Fibroblast of peridontal ligament (primary cell): Measurements from ENCODE around the gene TEX2.

Experiments used
- DNase-seq: peaks from one replicate; pipeline ENCODE4 v3.0.0-alpha.2; 2010; ENCODE audit errors: extremely low read depth

TEX2 gene, protein sequence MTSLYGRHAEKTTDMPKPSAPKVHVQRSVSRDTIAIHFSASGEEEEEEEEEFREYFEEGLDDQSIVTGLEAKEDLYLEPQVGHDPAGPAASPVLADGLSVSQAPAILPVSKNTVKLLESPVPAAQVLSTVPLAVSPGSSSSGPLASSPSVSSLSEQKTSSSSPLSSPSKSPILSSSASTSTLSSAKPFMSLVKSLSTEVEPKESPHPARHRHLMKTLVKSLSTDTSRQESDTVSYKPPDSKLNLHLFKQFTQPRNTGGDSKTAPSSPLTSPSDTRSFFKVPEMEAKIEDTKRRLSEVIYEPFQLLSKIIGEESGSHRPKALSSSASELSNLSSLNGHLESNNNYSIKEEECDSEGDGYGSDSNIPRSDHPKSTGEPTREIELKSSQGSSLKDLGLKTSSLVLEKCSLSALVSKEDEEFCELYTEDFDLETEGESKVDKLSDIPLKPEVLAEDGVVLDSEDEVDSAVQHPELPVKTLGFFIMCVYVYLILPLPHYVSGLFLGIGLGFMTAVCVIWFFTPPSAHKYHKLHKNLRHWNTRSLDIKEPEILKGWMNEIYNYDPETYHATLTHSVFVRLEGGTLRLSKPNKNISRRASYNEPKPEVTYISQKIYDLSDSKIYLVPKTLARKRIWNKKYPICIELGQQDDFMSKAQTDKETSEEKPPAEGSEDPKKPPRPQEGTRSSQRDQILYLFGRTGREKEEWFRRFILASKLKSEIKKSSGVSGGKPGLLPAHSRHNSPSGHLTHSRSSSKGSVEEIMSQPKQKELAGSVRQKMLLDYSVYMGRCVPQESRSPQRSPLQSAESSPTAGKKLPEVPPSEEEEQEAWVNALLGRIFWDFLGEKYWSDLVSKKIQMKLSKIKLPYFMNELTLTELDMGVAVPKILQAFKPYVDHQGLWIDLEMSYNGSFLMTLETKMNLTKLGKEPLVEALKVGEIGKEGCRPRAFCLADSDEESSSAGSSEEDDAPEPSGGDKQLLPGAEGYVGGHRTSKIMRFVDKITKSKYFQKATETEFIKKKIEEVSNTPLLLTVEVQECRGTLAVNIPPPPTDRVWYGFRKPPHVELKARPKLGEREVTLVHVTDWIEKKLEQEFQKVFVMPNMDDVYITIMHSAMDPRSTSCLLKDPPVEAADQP

DNA sequence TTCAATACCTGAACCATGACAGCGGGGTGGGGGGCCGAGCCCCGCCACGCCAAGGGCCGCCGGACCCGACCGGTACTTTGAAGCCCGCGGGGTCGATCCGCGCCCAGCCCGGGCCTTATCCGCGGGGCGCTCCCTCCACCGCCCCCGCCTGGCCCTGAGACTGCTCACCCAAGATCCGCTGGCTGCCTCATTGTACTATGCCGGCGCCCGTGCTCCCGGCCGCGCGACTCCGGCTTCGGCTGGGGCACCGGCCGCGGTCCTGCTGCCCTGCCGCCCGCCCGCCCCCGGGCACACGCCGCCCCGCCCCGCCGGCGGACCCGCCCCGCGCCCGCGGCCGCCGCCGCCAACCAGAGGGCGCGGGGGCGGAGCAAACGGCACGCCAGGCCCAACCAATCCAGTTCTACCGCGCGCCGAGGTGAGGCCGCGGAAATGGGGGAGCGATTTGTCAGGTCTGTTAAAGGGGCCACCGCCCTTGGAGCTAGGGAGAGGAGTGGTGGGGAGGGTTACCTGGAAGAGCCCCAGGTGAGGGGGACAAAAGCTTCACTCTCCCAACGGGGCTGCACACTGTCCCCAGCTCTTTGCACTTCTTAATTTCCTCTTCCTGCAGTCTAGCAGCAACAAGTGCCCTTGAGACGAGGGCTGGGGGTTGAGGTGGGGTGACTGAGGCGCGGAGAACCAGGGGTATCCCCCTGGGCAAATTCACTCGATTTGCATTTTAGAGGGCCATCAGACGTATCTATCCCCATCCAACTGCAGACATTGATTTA is at the start of gene TEX2:
TSS of gene TEX2 (minus strand) at position 261 of the 767 bp plus-strand sequence. CDS start 49,043 bp downstream, outside the sequence.
- DNase-seq = peak; percentile 76

DNA sequence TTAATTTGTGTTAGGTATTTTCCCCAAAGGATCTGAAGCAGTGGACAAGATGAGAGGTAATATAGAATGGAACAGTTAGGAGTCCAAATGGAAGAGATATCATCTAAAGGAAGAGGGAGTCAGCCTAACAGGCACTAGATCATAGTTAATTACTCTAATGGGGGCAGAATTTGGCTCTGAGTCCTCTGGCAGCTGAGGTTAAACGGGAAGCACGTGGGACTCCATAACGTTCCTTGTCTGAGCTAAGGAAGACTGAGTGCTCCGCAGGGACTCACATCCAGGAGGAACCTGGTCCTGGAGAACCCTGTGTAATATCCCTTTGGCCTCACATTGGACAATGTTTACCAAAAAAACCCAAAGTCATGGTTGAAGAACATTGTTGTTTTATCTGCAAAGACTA is 46.6 kb upstream of the TEX2 start:
- no peak for DNase-seq

DNA sequence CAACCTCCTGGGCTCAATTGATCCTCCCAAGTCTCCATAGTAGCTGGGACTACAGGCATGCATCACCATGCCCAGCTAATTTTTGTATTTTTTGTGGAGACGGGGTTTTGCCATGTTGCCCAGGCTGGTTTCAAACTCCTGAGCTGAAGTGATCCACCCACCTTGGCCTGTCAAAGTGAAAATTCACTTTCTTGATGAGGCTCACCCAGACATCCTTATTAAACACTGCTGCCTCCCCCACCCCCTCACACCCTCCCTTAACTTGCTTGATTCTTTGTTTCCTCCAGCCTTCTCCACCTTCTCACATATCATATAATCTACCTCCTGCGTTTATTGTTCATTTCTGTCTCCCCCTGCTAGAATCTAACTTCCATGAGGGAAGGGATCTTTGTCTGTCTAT is 46.0 kb upstream of the TEX2 start:
- DNase-seq = no peak

DNA sequence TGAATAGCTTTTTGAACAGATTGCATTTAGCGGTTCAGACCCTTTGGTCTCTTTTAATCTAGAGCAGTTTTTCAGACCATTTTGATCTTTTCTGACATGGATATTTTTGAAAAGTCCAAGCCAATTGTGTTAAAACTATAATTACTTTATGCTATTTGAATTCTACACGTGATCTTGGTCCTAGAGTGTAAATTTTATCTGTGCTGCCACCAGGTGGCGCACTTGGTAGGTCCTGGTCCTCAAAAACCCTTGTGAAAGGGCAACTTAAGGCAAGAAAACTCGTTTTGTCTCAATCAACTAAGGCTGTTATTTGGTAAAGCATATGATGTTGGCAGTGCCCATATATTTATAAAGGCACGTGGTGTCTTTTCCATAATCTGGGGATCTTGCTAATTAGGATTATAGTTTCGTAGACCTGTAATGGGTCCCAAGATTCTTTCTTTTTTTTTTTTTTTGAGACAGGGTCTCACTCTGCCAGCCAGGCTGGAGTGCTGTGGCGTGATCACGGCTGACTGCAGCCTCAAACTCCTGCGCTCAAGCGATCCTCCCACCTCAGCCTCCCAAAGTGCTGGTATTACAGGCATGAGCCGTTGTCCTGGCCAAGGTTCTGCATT is 43.9 kb upstream of the TEX2 start:
- DNase-seq = peak; percentile 81

DNA sequence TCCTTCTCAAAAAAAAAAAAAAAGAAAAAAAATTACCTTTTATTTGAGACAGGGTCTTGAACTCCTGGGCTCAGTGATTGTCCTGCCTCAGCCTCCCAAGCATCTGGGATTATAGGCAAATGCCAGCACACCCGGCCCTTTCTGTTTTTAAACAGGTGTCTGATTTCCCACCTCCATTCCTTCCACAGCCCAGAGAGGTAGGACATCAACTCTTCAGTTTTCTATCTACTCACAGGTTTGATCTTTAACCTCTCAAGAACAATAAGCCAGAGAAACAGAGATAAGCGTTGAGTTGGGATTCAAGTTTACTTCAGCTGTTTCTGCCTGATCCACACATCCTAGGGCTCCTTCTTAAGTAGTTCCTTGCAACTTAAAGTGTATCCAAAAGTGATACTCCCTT is 41.5 kb upstream of the TEX2 start:
- no peak for DNase-seq

DNA sequence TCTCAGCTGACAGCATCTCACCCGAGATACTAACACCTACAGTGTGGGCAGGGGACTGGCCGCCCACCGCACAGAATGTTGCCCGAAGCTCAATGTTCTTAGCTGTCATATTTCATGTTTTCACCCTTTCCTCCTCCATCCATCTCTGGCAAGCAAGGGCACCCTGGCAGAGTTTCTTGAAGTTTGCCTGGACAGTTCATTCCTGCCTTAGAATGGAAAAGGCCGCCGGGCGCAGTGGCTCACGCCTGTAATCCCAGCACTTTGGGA is 37.6 kb upstream of the TEX2 start:
- no peak for DNase-seq

DNA sequence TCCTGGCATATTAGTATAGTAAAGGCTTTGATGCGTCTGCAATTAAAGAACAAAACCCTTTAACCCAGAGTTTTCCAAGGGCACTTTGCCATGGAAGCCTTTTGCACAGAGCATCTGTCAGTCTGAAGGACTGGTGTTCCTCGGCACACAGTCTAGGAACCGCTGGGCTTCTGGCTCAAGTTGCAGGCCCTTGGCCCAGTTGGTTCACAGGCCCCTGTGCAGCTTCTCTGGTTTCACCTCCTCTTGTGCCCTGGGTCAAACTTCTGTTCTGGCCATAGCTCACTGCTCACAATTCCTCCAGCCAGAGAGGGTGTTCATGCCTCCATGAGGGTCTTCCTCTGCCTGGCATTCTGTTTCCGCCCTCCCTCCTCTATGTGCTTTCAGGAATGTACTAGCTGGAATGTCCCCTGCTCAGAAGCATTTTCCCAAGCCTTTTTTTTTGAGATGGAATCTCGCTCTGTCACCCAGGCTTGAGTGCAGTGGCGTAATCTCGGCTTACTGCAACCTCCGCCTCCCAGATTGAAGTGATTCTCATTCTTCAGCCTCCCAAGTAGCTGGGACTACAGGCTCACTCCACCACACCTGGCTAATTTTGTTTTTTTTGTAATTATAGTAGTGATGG is 34.5 kb upstream of the TEX2 start:
- DNase-seq = no peak

DNA sequence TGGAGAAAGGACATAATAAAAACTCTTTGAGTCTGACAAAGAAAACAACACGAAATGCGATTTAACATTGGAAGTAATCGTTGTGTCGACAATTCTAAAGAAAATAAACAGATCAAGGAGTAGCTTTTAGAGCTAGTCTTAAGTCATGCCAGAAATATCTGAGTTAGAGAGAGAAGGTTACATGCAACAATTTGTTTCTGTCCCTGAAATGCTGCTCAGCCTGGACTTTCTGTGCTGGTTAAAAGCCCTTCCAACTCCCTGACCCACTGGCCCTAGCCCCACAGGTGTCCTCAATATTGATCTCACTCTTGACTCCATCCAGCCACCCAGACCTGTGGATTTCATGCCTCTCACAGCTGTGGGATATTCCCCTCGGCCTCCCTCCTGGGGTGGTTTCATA is 33.2 kb upstream of the TEX2 start:
- DNase-seq = peak; percentile 30

DNA sequence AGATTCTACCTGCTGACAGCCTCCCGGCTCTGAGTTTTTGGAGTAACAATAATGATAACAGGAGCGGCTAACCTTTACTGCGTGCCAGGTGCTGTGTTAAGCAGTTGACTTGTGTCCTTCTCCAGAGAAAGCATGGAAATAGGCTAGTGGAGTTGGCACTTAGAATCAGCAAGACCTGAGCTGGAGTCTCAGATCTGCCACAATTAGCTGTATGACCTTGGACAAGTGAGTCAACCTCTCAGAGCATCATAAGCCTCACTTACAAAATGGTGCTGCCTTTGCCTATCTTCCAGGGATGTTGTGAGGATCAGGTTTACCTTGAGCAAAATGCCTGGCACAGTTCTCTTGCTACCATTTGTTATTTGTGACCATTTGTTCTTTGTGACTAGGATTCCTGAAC is 32.1 kb upstream of the TEX2 start:
- no peak for DNase-seq

DNA sequence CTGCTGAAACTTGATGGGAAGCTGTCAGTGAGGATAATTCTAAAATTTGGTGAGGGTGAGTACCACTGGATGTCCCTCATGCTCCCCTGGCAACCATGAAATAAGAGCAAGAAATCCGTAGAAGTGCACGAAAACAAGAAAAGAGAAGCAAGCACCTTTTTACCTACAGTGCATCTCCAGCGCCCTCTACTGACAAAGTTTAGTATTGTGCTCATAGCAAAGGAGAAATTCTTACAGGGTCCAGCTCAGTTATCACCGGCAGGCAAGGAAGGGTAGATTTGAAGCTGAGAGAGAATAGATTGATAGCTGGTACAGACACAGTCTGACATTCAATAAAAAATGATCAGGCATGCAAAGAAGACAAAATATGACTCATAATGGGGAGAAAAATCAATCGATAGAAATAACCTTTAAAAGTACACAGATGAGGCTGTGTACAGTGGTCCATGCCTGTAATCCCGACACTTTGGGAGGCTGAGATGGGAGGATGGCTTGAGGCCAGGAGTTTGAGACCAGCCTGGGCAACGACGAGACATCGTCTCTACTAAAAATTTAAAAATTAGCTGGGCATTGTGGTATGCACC is 28.3 kb upstream of the TEX2 start:
- DNase-seq = no peak

DNA sequence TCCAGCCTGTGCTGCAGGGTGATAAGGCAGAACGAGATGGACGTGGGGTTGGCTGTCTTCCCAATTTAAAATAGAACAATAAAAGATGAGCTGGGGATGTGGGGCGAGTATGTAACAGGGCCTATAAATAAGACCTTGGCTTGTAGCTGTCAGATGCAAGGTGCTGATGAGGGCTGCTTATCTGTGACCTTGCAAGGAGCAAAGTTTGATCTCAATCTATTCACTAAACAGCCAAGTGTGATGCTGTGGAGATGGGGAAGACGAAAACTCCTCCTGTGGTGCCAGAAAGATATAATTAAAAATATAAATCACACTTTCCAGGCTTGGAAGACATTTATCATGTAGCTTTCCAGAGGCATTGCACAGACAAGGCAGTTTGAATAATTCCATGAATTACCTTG is 26.7 kb upstream of the TEX2 start:
- DNase-seq = no peak

DNA sequence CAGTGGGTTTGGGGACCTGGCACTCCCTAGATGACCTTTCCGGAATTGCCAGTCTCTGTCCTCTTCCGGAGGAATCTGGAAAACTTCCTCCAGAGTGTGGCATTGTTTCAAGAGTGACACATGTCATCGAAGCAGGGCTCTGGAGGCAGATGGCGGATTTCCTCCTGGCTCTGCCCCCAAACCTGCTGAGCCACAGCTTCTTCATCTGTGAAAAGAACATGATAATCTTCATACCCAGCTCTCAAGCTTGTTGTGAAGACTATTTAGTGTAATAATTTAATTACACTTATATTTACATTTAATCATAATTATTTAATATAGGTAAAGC is 19.7 kb upstream of the TEX2 start:
- DNase-seq = no peak

DNA sequence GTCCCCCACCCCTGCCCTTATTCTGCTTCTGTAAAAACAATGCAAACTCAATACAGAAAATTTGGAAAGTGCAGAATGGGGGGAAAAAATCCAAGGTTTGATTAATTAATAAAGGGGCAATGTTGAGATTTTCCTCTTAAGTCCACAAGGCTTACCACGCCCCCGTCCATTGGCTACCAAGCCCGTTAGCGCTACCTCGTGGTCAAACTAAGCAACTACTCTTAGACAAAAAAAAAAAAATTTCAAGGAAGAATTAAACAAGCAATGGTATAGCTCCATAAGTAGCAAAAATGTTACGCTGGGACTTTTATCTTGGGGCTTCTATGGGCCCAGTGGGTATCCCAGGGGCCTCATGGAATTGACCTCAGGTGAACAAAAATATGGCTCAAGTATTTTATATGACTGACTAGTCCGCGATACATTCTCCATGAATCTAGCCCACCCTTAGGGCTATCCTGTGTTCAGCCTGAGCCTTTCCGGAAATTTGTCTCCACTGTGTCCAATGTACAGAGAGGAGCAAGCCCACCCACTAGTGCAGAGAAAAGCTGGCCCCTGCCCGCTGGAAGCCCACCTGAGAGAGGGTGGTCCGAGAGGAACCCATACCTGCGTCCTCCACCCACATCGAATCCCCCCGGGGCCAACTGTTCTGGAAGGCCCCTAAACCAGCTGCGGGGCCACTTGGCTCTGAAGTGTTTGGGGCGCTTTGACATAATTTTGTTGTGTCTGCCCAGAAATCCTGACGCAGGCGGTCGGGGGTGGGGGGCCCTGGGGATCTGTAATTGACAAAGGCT is 19.1 kb upstream of the TEX2 start:
- DNase-seq = peak; percentile 83

DNA sequence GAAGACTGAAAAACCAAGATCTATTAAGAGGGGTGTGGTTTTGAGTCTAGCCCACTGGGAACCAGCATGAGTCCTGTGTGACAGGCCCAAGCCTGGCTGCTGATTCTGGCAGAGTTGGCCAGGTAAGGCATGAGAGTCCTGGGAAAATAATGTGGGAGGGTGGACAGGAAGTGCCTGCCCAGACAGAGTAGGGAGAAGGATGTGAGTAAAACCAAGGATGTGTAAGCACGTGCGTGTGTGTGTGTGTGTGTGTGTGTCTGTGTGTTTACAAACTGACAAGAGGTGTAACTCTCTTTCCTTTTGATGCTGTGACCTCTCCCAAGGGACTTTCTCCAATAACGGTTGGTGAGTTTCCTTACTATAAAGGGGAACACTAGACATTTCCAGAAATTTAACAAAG is 15.6 kb upstream of the TEX2 start:
- DNase-seq = no peak

DNA sequence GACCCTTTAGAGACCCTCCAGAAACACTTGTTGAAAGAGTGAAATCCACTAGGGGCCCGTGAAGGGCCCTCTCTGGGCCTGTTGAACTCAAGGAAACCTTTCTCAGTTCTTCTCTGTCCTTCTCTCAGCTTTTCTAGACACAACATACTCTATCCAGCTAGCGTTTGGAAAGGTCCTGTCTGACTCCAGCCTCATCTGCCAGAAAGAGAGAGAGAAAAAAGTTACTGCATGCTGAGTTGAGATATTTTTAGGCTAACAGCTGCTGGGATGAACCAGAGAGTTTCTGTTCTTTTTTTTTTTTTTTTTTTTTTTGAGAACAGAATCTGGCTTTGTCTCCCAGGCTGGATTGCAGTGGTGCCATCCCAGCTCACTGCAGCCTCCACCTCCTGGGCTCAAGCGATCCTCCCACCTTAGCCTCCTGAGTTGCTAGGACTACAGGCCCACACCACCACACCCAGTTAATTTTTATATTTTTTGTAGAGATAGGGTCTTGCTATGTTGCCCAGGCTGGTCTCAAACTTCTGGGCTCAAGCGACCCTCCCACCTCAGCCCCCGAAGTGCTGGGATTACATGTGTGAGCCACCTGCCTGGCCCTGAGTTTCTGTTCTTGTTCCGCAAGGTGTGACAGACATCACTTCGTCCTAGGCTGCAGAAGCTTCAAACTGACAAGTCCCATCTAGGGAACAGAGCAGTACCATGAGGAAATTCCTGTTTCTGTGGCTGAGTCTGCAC is 14.9 kb upstream of the TEX2 start:
- DNase-seq = peak; percentile 43

DNA sequence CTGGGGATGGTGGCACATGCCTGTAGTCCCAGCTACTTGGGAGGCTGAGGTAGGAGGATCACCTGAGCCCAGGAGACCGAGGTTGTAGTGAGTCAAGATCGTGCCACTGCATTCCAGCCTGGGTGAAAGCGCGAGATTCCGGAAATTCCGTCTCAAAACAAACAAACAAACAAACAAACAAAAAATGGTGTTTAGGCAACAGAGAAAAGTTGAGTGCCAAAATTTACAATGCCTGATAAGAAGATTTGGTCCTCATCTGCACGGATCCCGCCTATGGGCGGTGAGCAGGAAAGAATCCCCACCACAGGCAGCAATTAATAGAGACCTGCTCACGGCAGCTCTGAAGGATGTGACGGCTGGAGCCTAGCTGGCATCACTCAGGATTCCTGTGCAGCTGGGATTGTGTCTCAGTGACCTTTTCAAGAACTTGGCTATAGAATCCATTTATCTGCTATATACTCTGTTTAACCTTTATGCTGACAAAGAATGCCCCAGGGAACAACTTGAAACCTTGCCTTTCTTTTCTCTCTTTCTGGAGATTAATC is 14.0 kb upstream of the TEX2 start:
- no peak for DNase-seq

DNA sequence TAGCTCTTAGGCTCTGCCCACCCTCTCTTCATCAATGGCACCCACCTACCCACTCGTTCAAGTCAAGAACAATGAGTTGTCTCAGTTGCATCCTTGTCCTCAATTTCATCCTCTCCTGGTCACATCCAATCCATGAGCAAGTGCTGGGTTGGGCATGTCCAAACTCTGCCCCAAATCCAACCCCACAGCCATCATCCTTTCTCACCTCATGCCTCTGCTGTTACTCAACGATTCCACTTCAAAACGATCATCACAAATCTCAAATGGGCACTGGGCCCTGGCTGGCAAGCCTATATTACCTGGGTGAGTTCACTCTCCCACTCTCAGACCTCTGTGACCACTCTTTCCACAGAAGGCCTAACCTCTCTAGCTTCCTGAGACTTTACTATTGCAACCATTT is 12.0 kb upstream of the TEX2 start:
- DNase-seq = no peak

DNA sequence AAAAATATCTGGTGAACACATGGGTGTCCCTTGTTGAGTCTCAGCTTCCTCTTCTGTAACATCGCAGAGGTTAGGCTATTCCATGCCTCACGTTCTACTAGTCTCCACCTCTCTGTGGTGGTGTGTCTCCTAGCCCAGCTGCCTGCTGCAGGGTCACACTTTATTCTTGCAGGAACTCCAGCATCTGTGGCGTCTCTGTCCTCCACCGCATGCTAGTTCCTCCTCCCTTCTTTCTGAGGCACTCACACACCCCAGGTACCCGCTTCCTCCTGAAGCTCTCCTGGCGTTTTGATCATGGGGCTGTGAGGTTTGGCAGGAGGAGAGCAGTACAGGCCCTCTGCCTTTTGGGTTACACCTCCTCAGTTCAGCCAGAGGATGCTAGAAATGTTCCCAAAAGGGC is 9.9 kb upstream of the TEX2 start:
- DNase-seq = no peak

DNA sequence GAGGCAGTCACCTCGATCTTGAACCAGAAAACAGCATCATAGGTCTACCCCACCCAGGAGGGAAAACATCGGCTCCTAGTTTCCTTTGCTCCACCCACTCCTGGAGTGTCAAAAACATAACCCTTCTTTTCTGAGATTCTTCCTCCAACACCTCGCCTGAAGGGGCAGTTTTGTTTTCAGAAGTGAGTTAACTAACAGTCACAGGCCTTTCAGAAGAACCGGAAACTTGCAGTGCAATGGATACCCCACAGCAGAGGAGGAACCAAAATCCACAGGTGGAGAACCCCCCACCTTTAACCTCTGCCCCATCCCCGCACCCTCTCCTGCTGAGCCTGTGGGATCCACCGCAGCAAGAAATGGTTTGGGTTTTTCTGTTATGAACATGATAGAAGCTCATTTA is 7.8 kb upstream of the TEX2 start:
- DNase-seq = no peak
